ENCODE results near the gene MRFAP1. TPM values are rescaled to one million over a fixed set of nuclear protein-coding genes. Genes with fewer than 3 reads are reported as not detected.
"Not testable (repeated sequence)": the region's sequence is repeated elsewhere in the genome, so short reads cannot be mapped to it uniquely, and the experiment has no call there.

Gene MRFAP1
- total RNA-seq, 4 donors from 2014 or later: 147 to 234 (median 186) TPM

- 33 to 58% methylated on average over 2 to 10 of the region's 14 CpGs for WGBS, 2 donors
- H3K27me3 ChIP-seq; DNase-seq; H3K9me3 ChIP-seq; intact Hi-C loops (cut with DNase I): not testable (repeated sequence)
- Histone ChIP-seq H3K4me1 (peaks cover 22 to 63% (median 26%) of the 10 kb centered on the region in 3 donors), H3K4me3 (peak overlapping the region; percentile 58 to 89 (median 78)), H3K36me3 (peaks cover 0 to 44% (median 0%) of the 10 kb centered on the region in 3 donors), H3K27ac (peak overlapping the region; percentile 75 to 95 (median 84))
- peak in 1 of 4 donors; percentile 58 for TF ChIP-seq POLR2A (IDR thresholded peaks at IDR 0.05)
Observed at GRCh38 chr4:6673191-6673659, 32.7 kb downstream of the MRFAP1 start.

GRCh38 chr4:6673660-6674499 is 33.4 kb downstream of the MRFAP1 start:
- no peaks in the 10 kb centered on the region for H3K9me3 ChIP-seq
- intact Hi-C loops (cut with DNase I): no loop called here
- no peaks in the 10 kb centered on the region for H3K27me3 ChIP-seq
- peaks cover 22 to 59% (median 26%) of the 10 kb centered on the region in 3 donors for H3K4me1 ChIP-seq
- DNase-seq: peak; percentile 69
- TF ChIP-seq POLR2A (IDR thresholded peaks at IDR 0.05) (peak in 3 of 4 donors; percentile 43 to 72 (median 52)), CTCF (IDR thresholded peaks at IDR 0.05) (peak in 1 of 6 experiments; percentile 53)
- peak overlapping the region; percentile 75 to 95 (median 84) for H3K27ac ChIP-seq
- 0 to 2% methylated on average over 33 to 37 of the region's 89 CpGs for WGBS, 2 donors
- peaks cover 0 to 41% (median 0%) of the 10 kb centered on the region in 3 donors for H3K36me3 ChIP-seq
- peak overlapping the region; percentile 58 to 89 (median 78) for H3K4me3 ChIP-seq

GRCh38 chr4:6674500-6675149 is 34.1 kb downstream of the MRFAP1 start:
- peaks cover 0 to 34% (median 0%) of the 10 kb centered on the region in 3 donors for H3K36me3 ChIP-seq
- no peaks in the 10 kb centered on the region for H3K27me3 ChIP-seq
- H3K27ac ChIP-seq: peak overlapping the region; percentile 75 to 95 (median 84)
- DNase-seq: no peak
- no peaks in the 10 kb centered on the region for H3K9me3 ChIP-seq
- intact Hi-C loops (cut with DNase I): no loop called here
- peak in 5 of 6 experiments; percentile 30 to 60 (median 52) for TF ChIP-seq CTCF (IDR thresholded peaks at IDR 0.05)
- TF ChIP-seq POLR2A (IDR thresholded peaks at IDR 0.05): no peak
- WGBS, 2 donors: 5% methylated on average over 29 to 40 of the region's 40 CpGs
- H3K4me3 ChIP-seq: peak overlapping the region; percentile 58 to 89 (median 78)
- H3K4me1 ChIP-seq: peaks cover 22 to 56% (median 26%) of the 10 kb centered on the region in 3 donors

GRCh38 chr4:6676722-6677558 is 36.5 kb downstream of the MRFAP1 start:
- Histone ChIP-seq H3K27me3 (no peaks in the 10 kb centered on the region), H3K27ac (no peak overlapping the region), H3K36me3 (peaks cover 0 to 24% (median 0%) of the 10 kb centered on the region in 3 donors), H3K4me3 (no peak overlapping the region), H3K4me1 (peaks cover 22 to 53% (median 26%) of the 10 kb centered on the region in 3 donors), H3K9me3 (no peaks in the 10 kb centered on the region)
- intact Hi-C loops (cut with DNase I): no loop called here
- no peak for TF ChIP-seq POLR2A (IDR thresholded peaks at IDR 0.05)
- WGBS, 2 donors: 83 to 89% methylated on average over 20 to 21 of the region's 21 CpGs
- no peak for DNase-seq

- H3K9me3 ChIP-seq: no peaks in the 10 kb centered on the region
- H3K27me3 ChIP-seq: no peaks in the 10 kb centered on the region
- H3K4me1 ChIP-seq: peaks cover 14 to 24% (median 19%) of the 10 kb centered on the region in 3 donors
- 85 to 89% methylated on average over 7 to 10 of the region's 10 CpGs for WGBS, 2 donors
- peaks cover 0 to 22% (median 0%) of the 10 kb centered on the region in 3 donors for H3K36me3 ChIP-seq
- DNase-seq: no peak
- intact Hi-C loops (cut with DNase I): no loop called here
- TF ChIP-seq POLR2A (IDR thresholded peaks at IDR 0.05) (no peak), CTCF (IDR thresholded peaks at IDR 0.05) (no peak)
- H3K27ac ChIP-seq: no peak overlapping the region
- H3K4me3 ChIP-seq: no peak overlapping the region
Observed at GRCh38 chr4:6680372-6681034, 40.0 kb downstream of the MRFAP1 start.

All from esophagus squamous epithelium (tissue), 5 donors.